ENCODE data around the gene BID.

Gene BID

GRCh38 chr22:17774206-17774925, at the start of gene BID:
Gene BID (minus strand): TSS chr22:17774469. CDS start chr22:17750116, 24,353 bp downstream.
- H3K4me3 ChIP-seq (replicated peaks; ENCODE audit: low read depth, low read length), result peak within 1 kb of the TSS; percentile 69
- peaks cover 1% of the 10 kb centered on the region; the same call in 1 of the 2 replicates for H3K36me3 ChIP-seq (ENCODE audit: control insufficient read depth, insufficient read depth, low read length)
- no peak for TF ChIP-seq CTCF (IDR thresholded peaks at IDR 0.05; ENCODE audit: insufficient read depth, low read length, poor library complexity, severe bottlenecking)
- peak; percentile 73 for DNase-seq (ENCODE audit: extremely low read depth, insufficient read length)
- no peaks in the 10 kb centered on the region for H3K27me3 ChIP-seq (replicated peaks; ENCODE audit: control insufficient read depth, insufficient read depth, low read length)

- DNase-seq (ENCODE audit: extremely low read depth, insufficient read length), result no peak
- no peak overlapping the region for H3K4me3 ChIP-seq (replicated peaks; ENCODE audit: low read depth, low read length)
- no peaks in the 10 kb centered on the region for H3K27me3 ChIP-seq (replicated peaks; ENCODE audit: control insufficient read depth, insufficient read depth, low read length)
- TF ChIP-seq CTCF (IDR thresholded peaks at IDR 0.05; ENCODE audit: insufficient read depth, low read length, poor library complexity, severe bottlenecking), result no peak
- H3K36me3 ChIP-seq (ENCODE audit: control insufficient read depth, insufficient read depth, low read length), result no peaks in the 10 kb centered on the region; the same call in none of the 2 replicates
Observed at GRCh38 chr22:17823964-17824363, 49.7 kb upstream of the BID start.

- DNase-seq (ENCODE audit: extremely low read depth, insufficient read length), result no peak
- TF ChIP-seq CTCF (IDR thresholded peaks at IDR 0.05; ENCODE audit: insufficient read depth, low read length, poor library complexity, severe bottlenecking), result no peak
- H3K36me3 ChIP-seq (ENCODE audit: control insufficient read depth, insufficient read depth, low read length), result no peaks in the 10 kb centered on the region; the same call in none of the 2 replicates
- no peak overlapping the region for H3K4me3 ChIP-seq (replicated peaks; ENCODE audit: low read depth, low read length)
- no peaks in the 10 kb centered on the region for H3K27me3 ChIP-seq (replicated peaks; ENCODE audit: control insufficient read depth, insufficient read depth, low read length)
Observed at GRCh38 chr22:17823226-17823625, 49.0 kb upstream of the BID start.

GRCh38 chr22:17822087-17822486, 47.8 kb upstream of the BID start:
- no peaks in the 10 kb centered on the region for H3K27me3 ChIP-seq (replicated peaks; ENCODE audit: control insufficient read depth, insufficient read depth, low read length)
- H3K4me3 ChIP-seq (replicated peaks; ENCODE audit: low read depth, low read length), result no peak overlapping the region
- no peaks in the 10 kb centered on the region; the same call in none of the 2 replicates for H3K36me3 ChIP-seq (ENCODE audit: control insufficient read depth, insufficient read depth, low read length)
- no peak for TF ChIP-seq CTCF (IDR thresholded peaks at IDR 0.05; ENCODE audit: insufficient read depth, low read length, poor library complexity, severe bottlenecking)
- no peak for DNase-seq (ENCODE audit: extremely low read depth, insufficient read length)

GRCh38 chr22:17820879-17821439, 46.7 kb upstream of the BID start:
- TF ChIP-seq CTCF (IDR thresholded peaks at IDR 0.05; ENCODE audit: insufficient read depth, low read length, poor library complexity, severe bottlenecking), result no peak
- no peaks in the 10 kb centered on the region; the same call in none of the 2 replicates for H3K36me3 ChIP-seq (ENCODE audit: control insufficient read depth, insufficient read depth, low read length)
- H3K4me3 ChIP-seq (replicated peaks; ENCODE audit: low read depth, low read length), result no peak overlapping the region
- H3K27me3 ChIP-seq (replicated peaks; ENCODE audit: control insufficient read depth, insufficient read depth, low read length), result no peaks in the 10 kb centered on the region
- DNase-seq (ENCODE audit: extremely low read depth, insufficient read length), result no peak

All from GM06990 (cell line).